SK-N-SH (cell line): ENCODE measurements around the gene OTOP2.

Source experiments
- CHD2 ChIP-seq: fragments of 150-350 bp; IDR thresholded peaks from 2 replicates; pipeline ENCODE4 v1.6.1; 2018; ENCODE audit warnings: low read length; ENCODE audit not compliant: partially characterized antibody
- CTCF ChIP-seq: fragments of 200-600 bp; sonication (generic); IDR thresholded peaks from 2 replicates; pipeline ENCODE4 v1.6.1; 2017; ENCODE audit warnings: antibody characterized with exemption, mild to moderate bottlenecking, moderate library complexity
- RAD21 ChIP-seq: IDR thresholded peaks from 2 replicates; pipeline ENCODE4 v1.6.1; 2012; ENCODE audit warnings: mild to moderate bottlenecking, low read length
- TAF1 ChIP-seq: IDR thresholded peaks from 2 replicates; pipeline ENCODE4 v1.6.1; 2012; ENCODE audit warnings: low read depth, mild to moderate bottlenecking, low read length, moderate library complexity, borderline replicate concordance

- no peak for TF ChIP-seq TAF1
- no peak for TF ChIP-seq CTCF
- TF ChIP-seq CHD2: no peak
- no peak for TF ChIP-seq RAD21
These were observed 25.5 kb downstream of the OTOP2 start for GRCh38 chr17:74949455-74950115.
